DMS53 treated with DMSO at 0.1 percent for 48 hours (cell line): Measurements from ENCODE around the gene SARM1.
A peak's percentile ranks its signal among the peaks of the same experiment; 100 is the strongest.
"Not testable (repeated sequence)": the region's sequence is repeated elsewhere in the genome, so short reads cannot be mapped to it uniquely, and the experiment has no call there.

ENCODE experiments used
- DNase-seq: peaks from one replicate; lab custom pipeline; 2025; ENCODE audit not compliant: unreplicated experiment; lab: John Stamatoyannopoulos, UW

The SARM1 gene

DNA sequence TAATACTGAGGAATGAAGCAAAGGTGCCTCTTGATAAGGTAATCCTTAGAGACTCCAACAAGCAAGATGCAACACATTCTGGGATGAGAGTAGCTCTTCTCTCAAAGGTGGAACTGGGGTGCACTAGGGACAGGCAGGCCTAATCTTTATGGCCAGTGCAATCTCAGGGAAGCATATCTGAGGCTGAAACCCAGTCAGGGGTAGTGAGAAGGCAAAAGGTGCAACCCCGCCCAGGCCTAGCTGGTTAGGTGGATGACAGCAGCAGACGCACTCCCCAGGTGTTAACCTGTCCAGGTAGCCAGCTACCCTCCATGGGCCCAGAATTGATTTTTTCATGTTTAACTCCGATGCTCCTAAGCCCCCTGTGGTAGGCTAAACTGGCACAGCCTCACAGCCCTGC, 44.4 kb downstream of the SARM1 start:
- DNase-seq = no peak

DNA sequence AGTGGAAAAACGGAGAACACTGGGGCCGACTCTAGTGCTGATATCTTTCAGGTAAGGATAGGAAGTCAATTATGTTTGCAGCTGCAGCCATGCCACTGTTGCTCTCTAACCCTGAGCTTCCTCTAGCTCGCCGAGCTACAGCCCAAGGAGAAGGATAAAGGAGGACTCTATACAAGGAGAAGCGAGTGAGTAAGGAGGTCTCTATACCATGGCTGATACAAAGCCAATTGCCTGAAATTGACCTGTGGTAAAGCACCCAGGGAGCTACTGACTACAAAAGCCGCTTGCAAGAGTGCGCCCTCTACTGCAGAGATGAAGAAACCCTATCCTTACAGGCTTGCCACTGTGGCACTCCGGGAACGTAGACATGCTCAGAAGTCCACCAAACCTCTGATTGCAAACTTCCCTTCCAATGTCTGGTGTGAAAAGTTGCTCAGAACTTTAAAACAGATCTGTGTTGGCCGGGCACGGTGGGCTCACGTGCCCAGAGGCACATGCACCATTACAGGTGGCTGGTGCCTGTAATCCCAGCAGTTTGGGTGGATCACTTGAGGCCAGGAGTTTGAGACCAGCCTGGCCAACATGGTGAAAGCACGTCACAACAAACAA, 45.3 kb downstream of the SARM1 start:
- peak; percentile 65 for DNase-seq

DNA sequence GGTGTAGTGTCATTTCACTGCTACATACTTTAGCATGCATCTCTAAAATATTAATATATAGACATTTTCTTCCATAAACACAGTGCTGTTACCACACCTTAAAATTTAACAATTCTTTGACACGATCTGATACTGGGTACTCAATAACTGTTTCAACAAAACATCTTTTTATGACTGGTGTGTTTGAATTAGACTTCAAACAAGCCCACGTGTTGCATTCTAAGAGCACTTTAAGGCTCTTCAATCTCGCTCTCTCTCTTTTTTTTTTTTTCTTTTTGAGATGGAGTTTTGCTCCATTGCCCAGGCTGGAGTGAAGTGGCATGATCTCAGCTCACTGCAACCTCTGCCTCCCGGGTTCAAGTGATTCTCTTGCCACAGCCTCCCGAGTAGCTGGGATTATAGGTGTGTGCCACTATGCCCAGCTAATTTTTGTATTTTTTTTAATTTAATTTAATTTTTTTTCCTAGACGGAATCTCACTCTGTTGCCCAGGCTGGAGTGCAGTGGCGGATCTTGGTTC, 50.4 kb downstream of the SARM1 start:
- DNase-seq = peak; percentile 56

DNA sequence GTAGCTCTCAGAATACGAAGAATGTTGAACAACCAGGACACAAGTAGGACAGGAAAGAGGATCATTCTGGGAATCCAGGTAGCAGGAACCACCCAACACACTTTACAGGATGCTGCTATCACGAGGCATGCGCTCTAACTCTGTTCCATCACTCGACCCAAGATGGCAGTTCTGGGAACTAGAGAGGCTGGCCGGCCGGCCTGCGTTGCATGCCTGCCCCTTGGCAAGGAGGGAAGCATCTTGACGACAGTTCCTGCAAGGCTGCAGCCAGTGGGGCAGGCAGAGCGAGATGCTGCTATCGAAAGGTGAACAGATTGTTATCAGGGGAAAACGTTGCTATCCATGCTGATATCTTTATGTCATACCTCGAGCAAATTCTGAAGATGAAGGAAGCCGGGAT, 53.7 kb downstream of the SARM1 start:
- no peak for DNase-seq

DNA sequence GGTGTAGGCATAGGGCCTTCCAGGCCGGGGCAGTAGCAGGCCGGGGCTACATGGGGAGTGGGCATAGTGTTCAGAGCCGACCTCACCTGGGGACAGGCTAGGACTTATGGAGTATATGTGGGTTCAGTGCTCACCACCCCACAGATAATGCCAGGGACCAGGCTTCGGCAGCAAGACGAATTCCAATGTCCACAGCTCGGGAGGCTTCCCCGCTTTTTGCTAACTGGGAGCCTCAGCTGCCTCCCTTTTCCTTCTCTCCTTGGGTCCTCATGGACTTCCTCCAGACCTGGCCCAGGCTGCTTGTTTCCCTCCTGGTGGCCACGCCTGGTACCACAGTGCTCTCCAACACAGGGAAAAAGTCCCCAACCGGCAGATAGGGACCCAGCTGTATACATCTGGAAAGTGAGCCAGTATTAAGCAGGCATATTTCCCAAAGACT, 54.6 kb downstream of the SARM1 start:
- DNase-seq = no peak

DNA sequence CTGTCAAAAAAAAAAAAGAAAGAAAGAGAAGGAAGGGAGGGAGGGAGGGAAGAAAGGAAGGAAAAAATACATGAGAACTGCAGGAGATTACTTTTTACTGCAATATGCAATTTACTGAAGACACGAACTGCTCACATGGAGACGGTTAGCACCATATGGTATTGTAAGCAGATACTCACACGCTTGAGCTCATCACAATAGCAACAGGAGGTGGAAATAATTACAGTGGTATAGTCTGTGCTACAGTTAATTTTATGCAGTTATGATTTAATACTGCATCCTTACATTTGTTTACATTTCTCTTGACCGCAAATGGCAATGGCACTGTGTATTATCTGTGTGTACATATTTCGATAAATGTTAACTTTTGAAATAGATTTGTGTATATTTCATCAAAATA, 55.9 kb downstream of the SARM1 start:
- DNase-seq = no peak

DNA sequence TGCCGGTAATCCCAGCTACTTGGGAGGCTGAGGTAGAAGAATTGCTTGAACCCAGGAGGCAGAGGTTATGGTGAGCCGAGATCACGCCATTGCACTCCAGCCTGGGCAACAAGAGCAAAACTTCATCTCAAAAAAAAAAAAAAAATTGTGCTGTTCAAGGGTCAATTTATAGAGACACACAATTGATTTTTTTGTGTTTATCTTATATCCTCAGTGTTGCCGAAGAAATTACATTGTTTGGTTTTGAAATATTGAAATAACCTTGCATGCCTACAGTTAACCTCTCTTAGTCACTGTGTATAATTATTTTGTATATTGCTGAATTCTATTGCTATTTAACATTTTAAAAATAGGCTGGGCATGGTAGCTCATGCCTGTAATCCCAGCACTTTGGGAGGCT, 56.5 kb downstream of the SARM1 start:
- not testable (repeated sequence) for DNase-seq

DNA sequence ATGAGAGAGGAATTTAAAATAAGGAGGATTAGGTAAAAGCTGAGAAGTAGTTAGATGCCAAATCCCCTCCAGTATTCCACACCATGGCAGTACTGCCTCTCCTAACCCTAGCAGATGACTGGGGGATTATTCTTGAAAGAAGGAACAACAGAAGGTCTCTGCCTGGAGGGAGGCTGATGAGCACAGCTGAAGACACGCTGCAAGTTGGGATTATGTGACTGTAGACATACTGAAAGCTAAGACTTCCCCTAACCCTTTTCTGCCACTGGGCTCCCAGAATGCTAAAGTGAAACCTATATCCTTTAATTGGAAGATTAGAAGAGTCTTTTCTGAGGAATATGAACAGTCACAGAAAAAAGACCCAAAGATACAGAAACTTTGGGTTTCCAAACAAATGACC, 62.2 kb downstream of the SARM1 start:
- no peak for DNase-seq

DNA sequence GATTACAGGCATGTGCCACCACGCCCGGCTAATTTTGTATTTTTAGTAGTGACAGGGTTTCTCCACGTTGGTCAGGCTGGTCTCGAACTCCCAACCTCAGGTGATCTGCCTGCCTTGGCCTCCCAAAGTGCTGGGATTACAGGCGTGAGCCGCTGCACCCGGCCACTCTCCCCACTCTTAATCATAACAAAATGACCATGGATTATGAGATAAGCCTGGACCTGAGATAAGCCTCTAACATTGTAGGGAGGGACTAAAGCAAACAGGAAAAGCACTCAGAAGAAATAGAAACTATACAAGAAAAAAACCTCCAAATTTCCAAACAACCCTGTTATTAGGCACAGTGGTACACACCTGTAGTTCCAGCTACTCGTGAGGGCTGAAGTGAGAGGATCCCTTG, 62.8 kb downstream of the SARM1 start:
- DNase-seq = not testable (repeated sequence)

DNA sequence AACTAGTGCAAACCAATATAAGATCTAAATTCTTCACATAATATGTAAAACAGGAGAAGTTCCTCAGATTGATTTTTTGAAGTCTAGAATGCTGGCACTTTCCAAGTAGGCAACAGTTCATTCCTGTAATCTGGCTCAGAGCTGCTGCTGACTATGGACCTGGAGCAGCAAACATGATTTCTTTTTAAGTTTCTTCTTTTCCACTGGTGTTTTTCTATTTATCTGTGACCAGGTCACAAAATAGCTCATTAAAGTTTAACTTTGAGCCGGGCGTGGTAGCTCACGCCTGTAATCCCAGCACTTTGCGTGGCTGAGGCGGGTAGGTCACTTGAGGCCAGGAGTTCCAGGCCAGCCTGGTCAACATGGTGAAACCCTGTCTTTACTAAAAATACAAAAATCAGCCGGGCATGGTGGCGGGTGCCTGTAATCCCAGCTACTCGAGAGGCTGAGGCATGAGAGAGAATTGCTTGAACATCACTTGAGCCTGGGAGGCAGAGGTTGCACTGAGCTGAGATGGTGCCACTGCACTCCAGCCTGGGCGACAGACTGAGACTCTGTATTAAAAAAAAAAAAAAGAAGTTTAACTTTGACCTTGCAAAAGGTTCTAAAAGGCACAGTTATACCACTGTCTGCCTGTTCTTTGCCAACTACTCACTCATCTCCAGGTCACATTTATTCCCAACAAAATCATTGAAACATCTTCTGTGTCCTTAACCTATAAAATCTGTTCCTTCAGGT, 72.6 kb downstream of the SARM1 start:
- no peak for DNase-seq

DNA sequence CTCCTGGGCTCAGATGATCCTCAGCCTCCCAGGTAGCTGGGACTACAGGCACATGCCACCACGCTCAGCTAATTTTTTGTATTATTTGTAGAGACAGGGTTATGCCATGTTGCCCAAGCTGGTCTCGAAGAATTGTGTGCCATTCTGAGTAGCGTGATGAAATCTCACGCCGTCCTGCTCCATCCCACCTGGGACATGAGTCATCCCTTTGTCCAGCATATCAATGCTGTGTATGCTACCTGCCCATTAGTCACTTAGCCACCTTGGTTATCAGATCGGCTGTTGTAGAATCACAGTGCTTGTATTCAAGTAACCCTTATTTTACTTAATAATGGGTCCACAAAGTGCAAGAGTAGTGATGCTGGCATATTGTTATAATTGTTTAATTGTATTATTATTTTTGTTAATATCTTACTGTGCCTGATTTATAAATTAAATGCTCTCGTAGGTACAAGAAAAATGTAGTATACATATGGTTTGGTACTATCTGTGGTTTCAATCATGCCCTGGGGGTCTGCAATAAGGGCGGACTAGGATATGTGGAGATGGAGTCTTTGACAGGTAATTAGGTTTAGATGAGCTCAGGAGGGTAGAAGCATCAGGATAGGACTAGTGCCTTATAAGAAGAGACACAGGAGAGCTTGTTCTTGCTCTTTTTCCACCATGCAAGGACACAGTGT, 75.4 kb downstream of the SARM1 start:
- DNase-seq = no peak

DNA sequence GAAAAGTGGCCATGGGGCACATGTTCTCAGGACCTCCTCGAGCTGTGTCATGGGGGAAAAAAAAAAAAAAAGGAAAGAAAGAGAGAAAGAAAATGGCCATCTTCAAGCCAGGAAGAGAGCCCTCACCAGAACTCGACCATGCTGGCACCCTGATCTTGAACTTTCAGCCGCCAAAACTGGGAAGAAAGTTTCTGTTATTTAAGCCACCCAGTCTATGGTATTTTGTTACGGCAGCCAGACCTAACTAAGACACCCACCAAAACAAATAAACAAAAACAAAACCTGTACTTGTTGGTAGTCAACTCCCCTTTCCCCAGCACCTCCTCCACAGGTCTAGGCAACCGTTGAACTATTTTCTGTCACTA, 75.9 kb downstream of the SARM1 start:
- no peak for DNase-seq

DNA sequence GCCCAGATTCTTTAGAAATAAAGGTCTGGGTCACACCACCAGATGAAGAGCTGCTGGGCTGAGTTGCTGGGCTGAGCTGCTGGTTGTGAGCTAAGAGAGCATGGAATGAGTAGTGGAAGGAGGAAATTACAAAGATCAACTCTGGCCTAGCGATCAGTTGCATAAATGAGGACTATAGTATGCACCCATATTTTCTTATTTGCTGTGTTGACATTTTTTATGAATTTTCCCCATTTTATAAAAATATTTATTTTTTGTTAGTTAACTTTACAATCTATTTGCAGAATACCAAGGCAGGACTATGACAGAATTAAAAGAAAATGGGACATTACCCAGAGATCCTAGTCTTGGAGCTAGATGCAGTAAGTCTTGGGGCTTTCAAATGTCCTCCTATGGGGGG, 78.4 kb downstream of the SARM1 start:
- DNase-seq = no peak
